Liver (tissue), 9 donors: ENCODE measurements around the gene HMGCL. TPM values are rescaled to one million over a fixed set of nuclear protein-coding genes. Genes with fewer than 3 reads are reported as not detected.

Experiments used
- DNase-seq: peaks from one replicate; pipeline ENCODE4 v3.0.0-alpha.2; 2017; ENCODE audit warnings: low spot score
- H3K27ac ChIP-seq, 2 donors: one replicate each; pipeline ENCODE4 v1.7.0; 2013; ENCODE audit warnings: inconsistent platforms in 2 of 2, low read length in 2 of 2, control low read depth in 1 of 2, low read depth in 1 of 2, mild to moderate bottlenecking in 1 of 2
- H3K27me3 ChIP-seq, 4 donors: one replicate each; pipeline versions ENCODE4 v1.6.1 to v1.7.0; 2013; ENCODE audit warnings: low read length in 3 of 4, inconsistent platforms in 1 of 4, mild to moderate bottlenecking in 1 of 4, moderate library complexity in 1 of 4; ENCODE audit not compliant: control insufficient read depth in 4 of 4, insufficient read depth in 4 of 4
- H3K36me3 ChIP-seq, 4 donors: one replicate each; pipeline versions ENCODE4 v1.6.1 to v1.7.0; 2013; ENCODE audit warnings: low read length in 3 of 4, mild to moderate bottlenecking in 3 of 4, low read depth in 1 of 4, moderate library complexity in 1 of 4; ENCODE audit not compliant: control insufficient read depth in 4 of 4, insufficient read depth in 3 of 4
- H3K4me1 ChIP-seq, 4 donors: one replicate each; pipeline versions ENCODE4 v1.6.1 to v1.7.0; 2013; ENCODE audit warnings: low read length in 3 of 4, mild to moderate bottlenecking in 3 of 4, moderate library complexity in 1 of 4; ENCODE audit not compliant: control insufficient read depth in 4 of 4, insufficient read depth in 4 of 4
- H3K4me3 ChIP-seq, 3 donors: one replicate each; pipeline versions ENCODE4 v1.6.1 to v1.7.0; 2013; ENCODE audit warnings: low read length in 3 of 3, control low read depth in 1 of 3, low read depth in 1 of 3, mild to moderate bottlenecking in 1 of 3
- H3K9ac ChIP-seq, 2 donors: one replicate each; pipeline ENCODE4 v1.7.0; 2013; ENCODE audit warnings: low read length in 2 of 2, mild to moderate bottlenecking in 2 of 2, moderate library complexity in 2 of 2, control low read depth in 1 of 2, low read depth in 1 of 2
- H3K9me3 ChIP-seq, 4 donors: one replicate each; pipeline versions ENCODE4 v1.6.1 to v1.7.0; 2013; ENCODE audit warnings: low read length in 3 of 4; ENCODE audit not compliant: control insufficient read depth in 4 of 4
- EGR1 ChIP-seq, 2 donors: IDR thresholded peaks; 2 replicates each; pipeline ENCODE4 v1.6.1; 2016 to 2018; ENCODE audit warnings: antibody characterized with exemption in 2 of 2, low read depth in 2 of 2
- FOXA1 ChIP-seq: IDR thresholded peaks from 2 replicates; pipeline ENCODE4 v1.6.1; 2016; ENCODE audit warnings: antibody characterized with exemption
- FOXA2 ChIP-seq: IDR thresholded peaks from 2 replicates; pipeline ENCODE4 v1.6.1; 2016; ENCODE audit warnings: antibody characterized with exemption
- GABPA ChIP-seq, 2 donors: IDR thresholded peaks in 1 of 2; conservative IDR thresholded peaks in 1 of 2; 2 replicates each; pipeline ENCODE4 v1.6.1; 2016; ENCODE audit warnings: antibody characterized with exemption in 2 of 2, mild to moderate bottlenecking in 1 of 2, moderate library complexity in 1 of 2
- HNF4A ChIP-seq, 2 donors: conservative IDR thresholded peaks; 2 replicates each; pipeline ENCODE4 v1.6.1; 2016; ENCODE audit warnings: antibody characterized with exemption in 2 of 2, mild to moderate bottlenecking in 2 of 2
- HNF4G ChIP-seq: IDR thresholded peaks from 2 replicates; pipeline ENCODE4 v1.6.1; 2016; ENCODE audit warnings: antibody characterized with exemption
- JUND ChIP-seq, 2 donors: IDR thresholded peaks; 2 replicates each; pipeline ENCODE4 v1.6.1; 2016; ENCODE audit warnings: antibody characterized with exemption in 2 of 2
- NR2F2 ChIP-seq: IDR thresholded peaks from 2 replicates; pipeline ENCODE4 v1.6.1; 2016; ENCODE audit warnings: antibody characterized with exemption
- RAD21 ChIP-seq, 2 donors: IDR thresholded peaks; 2 replicates each; pipeline ENCODE4 v1.6.1; 2016; ENCODE audit warnings: antibody characterized with exemption in 2 of 2, mild to moderate bottlenecking in 2 of 2
- RXRA ChIP-seq, 2 donors: IDR thresholded peaks; 2 replicates each; pipeline ENCODE4 v1.6.1; 2017 to 2018; ENCODE audit warnings: antibody characterized with exemption in 2 of 2, mild to moderate bottlenecking in 1 of 2
- SP1 ChIP-seq: IDR thresholded peaks from 2 replicates; pipeline ENCODE4 v1.6.1; 2018; ENCODE audit warnings: antibody characterized with exemption, mild to moderate bottlenecking
- TAF1 ChIP-seq: conservative IDR thresholded peaks from 2 replicates; pipeline ENCODE4 v1.6.1; 2016; ENCODE audit warnings: antibody characterized with exemption, mild to moderate bottlenecking
- YY1 ChIP-seq: IDR thresholded peaks from 2 replicates; pipeline ENCODE4 v1.6.1; 2016; ENCODE audit warnings: antibody characterized with exemption, mild to moderate bottlenecking
- WGBS: extraction: QIAGEN DNeasy Blood & Tissue Kit; methylation state at CpG from one replicate; pipeline ENCODE4 v1.1.7; 2013; 5-methylcytosine and 5-hydroxymethylcytosine counted together
- polyA plus RNA-seq, 2 donors: library from polyadenylated mRNA; stranded (reverse) in 1 of 2; unstranded in 1 of 2; fragments of 200-250 nt in 1 of 2; fragments of >200 nt in 1 of 2; fragmentation: Nextera tagmentation in 1 of 2; extraction: Ambion mirVana in 1 of 2; gene quantifications; one replicate each; pipeline versions ENCODE4 v1.2.1 to v1.2.3, GENCODE V29; 2013 to 2015
- total RNA-seq, 2 donors: library from RNA; depleted of rRNA; stranded (reverse); fragments of >200 nt; gene quantifications; one replicate each; pipeline ENCODE4 v1.2.3, GENCODE V29; 2014
- TF ChIP-seq, protein P1 (sequence below): fragments of 150-350 bp; IDR thresholded peaks from 2 replicates; pipeline ENCODE4 v1.5.1; 2017; ENCODE audit warnings: improper control_type of control experiment, low read depth, low read length; ENCODE audit not compliant: missing input control
- TF ChIP-seq, protein P2 (sequence below): IDR thresholded peaks from 2 replicates; pipeline ENCODE4 v1.6.1; 2016; ENCODE audit warnings: antibody characterized with exemption
- TF ChIP-seq, protein P3 (sequence below): IDR thresholded peaks from 2 replicates; pipeline ENCODE4 v1.6.1; 2016; ENCODE audit warnings: antibody characterized with exemption, mild to moderate bottlenecking
- TF ChIP-seq, protein P4 (sequence below): IDR thresholded peaks from 2 replicates; pipeline ENCODE4 v1.6.1; 2016; ENCODE audit warnings: antibody characterized with exemption
- TF ChIP-seq, protein P5 (sequence below): IDR thresholded peaks from 2 replicates; pipeline ENCODE4 v1.6.1; 2016; ENCODE audit warnings: antibody characterized with exemption
- donor health status: healthy.
- donor health status: healthy.
- donor health status: healthy.
- donor health status: healthy.
- donor health status: healthy.

Gene HMGCL
- total and polyA plus RNA-seq, 4 donors, result 68.2 to 198 (median 149) TPM

DNA sequence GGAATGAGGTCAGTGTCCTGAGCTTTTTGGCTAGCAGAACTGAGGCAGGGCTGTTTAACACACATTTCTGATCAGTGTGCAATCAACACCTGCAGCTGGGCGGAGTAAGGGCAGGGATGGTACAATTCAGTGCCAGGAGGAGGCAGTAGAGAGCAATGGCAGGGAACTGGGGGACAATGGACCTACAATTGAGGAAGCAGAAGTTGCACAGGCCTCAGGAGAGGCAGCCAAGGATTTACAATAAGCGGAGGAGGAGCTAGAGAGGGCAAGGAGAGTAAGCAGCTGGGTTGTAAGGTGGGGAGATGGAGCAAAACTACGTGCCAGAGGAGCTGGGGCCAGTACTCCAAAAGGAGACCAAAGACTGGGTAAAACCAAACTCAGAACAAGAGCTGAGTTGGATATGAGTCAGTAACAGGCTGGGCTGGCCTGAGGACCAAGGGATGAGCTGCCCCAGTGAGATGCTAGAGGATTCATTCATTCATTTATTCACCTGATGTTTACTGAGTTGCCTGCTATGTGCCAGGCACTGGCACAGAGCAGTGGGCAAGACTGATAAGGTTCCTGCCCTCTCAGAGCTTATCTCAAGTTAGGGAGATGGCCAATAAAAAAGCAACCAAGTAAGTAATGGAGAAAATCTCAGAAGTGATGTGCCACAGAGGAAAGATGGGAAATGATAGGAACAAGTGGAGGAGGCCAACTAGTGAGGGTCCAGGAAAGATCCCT is 14.2 kb downstream of the HMGCL start:
- Histone ChIP-seq H3K4me3 (no peak overlapping the region), H3K27me3 (no peaks in the 10 kb centered on the region), H3K36me3 (peaks cover 4 to 41% (median 31%) of the 10 kb centered on the region in 4 donors), H3K9me3 (no peaks in the 10 kb centered on the region), H3K9ac (no peak overlapping the region), H3K4me1 (peaks cover 0 to 20% (median 16%) of the 10 kb centered on the region in 4 donors), H3K27ac (no peak overlapping the region)
- TF ChIP-seq EGR1 (IDR thresholded peaks at IDR 0.05; ENCODE audit: low read depth in 2 of 2), result no peak
- TF ChIP-seq TAF1, result no peak
- peak; percentile 71 to 84 for TF ChIP-seq RAD21 (IDR thresholded peaks at IDR 0.05)
- TF ChIP-seq NR2F2, result no peak
- TF ChIP-seq HNF4A (conservative IDR thresholded peaks at IDR 0.05), result no peak
- TF ChIP-seq, protein P1, sequence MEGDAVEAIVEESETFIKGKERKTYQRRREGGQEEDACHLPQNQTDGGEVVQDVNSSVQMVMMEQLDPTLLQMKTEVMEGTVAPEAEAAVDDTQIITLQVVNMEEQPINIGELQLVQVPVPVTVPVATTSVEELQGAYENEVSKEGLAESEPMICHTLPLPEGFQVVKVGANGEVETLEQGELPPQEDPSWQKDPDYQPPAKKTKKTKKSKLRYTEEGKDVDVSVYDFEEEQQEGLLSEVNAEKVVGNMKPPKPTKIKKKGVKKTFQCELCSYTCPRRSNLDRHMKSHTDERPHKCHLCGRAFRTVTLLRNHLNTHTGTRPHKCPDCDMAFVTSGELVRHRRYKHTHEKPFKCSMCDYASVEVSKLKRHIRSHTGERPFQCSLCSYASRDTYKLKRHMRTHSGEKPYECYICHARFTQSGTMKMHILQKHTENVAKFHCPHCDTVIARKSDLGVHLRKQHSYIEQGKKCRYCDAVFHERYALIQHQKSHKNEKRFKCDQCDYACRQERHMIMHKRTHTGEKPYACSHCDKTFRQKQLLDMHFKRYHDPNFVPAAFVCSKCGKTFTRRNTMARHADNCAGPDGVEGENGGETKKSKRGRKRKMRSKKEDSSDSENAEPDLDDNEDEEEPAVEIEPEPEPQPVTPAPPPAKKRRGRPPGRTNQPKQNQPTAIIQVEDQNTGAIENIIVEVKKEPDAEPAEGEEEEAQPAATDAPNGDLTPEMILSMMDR, result peak; percentile 48
- DNase-seq, result peak; percentile 74
- WGBS, result 78% methylated on average over 3 of the region's 3 CpGs

DNA sequence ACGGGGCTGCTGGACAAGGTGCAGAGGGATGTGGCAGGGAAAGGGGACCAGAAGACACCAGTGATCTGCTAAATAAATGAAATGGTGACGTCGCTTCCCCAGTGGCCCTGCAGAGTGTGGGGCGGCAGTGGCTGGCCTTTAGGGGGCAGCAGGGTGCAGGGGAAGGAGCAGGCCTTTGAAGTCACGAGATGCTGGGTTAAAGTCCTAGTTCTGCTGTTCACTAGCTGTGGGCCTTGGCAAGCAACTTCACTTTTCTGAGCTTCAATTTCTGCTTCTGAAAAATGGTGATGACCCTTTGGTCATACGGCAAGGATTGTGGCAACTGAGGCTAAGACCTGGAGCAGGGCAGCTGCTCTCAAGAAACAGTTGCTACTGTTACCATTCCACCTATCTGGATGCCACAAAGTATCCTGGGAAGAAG is 15.5 kb downstream of the HMGCL start:
- DNase-seq, result peak; percentile 88
- no peak overlapping the region for H3K4me3 ChIP-seq
- peaks cover 0 to 25% (median 20%) of the 10 kb centered on the region in 4 donors for H3K4me1 ChIP-seq
- peak overlapping the region; percentile 10 to 66 for H3K27ac ChIP-seq
- 20% methylated on average over 6 of the region's 6 CpGs for WGBS
- no peak overlapping the region for H3K9ac ChIP-seq
- H3K9me3 ChIP-seq, result no peaks in the 10 kb centered on the region
- peaks cover 4 to 38% (median 25%) of the 10 kb centered on the region in 4 donors for H3K36me3 ChIP-seq
- TF ChIP-seq EGR1 (IDR thresholded peaks at IDR 0.05; ENCODE audit: low read depth in 2 of 2), result no peak
- peak; percentile 15 for TF ChIP-seq FOXA2
- no peak for TF ChIP-seq GABPA (IDR thresholded peaks at IDR 0.05 in 1 of 2, conservative IDR thresholded peaks at IDR 0.05 in 1 of 2)
- TF ChIP-seq FOXA1, result no peak
- no peak for TF ChIP-seq TAF1
- peak; percentile 91 for TF ChIP-seq HNF4G
- TF ChIP-seq, protein P2, sequence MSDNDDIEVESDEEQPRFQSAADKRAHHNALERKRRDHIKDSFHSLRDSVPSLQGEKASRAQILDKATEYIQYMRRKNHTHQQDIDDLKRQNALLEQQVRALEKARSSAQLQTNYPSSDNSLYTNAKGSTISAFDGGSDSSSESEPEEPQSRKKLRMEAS, result no peak
- TF ChIP-seq YY1, result peak; percentile 52
- TF ChIP-seq SP1, result peak; percentile 70
- TF ChIP-seq, protein P3, sequence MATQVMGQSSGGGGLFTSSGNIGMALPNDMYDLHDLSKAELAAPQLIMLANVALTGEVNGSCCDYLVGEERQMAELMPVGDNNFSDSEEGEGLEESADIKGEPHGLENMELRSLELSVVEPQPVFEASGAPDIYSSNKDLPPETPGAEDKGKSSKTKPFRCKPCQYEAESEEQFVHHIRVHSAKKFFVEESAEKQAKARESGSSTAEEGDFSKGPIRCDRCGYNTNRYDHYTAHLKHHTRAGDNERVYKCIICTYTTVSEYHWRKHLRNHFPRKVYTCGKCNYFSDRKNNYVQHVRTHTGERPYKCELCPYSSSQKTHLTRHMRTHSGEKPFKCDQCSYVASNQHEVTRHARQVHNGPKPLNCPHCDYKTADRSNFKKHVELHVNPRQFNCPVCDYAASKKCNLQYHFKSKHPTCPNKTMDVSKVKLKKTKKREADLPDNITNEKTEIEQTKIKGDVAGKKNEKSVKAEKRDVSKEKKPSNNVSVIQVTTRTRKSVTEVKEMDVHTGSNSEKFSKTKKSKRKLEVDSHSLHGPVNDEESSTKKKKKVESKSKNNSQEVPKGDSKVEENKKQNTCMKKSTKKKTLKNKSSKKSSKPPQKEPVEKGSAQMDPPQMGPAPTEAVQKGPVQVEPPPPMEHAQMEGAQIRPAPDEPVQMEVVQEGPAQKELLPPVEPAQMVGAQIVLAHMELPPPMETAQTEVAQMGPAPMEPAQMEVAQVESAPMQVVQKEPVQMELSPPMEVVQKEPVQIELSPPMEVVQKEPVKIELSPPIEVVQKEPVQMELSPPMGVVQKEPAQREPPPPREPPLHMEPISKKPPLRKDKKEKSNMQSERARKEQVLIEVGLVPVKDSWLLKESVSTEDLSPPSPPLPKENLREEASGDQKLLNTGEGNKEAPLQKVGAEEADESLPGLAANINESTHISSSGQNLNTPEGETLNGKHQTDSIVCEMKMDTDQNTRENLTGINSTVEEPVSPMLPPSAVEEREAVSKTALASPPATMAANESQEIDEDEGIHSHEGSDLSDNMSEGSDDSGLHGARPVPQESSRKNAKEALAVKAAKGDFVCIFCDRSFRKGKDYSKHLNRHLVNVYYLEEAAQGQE, result peak; percentile 34
- TF ChIP-seq, protein P4, sequence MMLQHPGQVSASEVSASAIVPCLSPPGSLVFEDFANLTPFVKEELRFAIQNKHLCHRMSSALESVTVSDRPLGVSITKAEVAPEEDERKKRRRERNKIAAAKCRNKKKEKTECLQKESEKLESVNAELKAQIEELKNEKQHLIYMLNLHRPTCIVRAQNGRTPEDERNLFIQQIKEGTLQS, result no peak
- peak; percentile 93 to 96 for TF ChIP-seq HNF4A (conservative IDR thresholded peaks at IDR 0.05)
- TF ChIP-seq, protein P1, result peak; percentile 93
- peak; percentile 48 to 59 for TF ChIP-seq JUND (IDR thresholded peaks at IDR 0.05)
- TF ChIP-seq RXRA (IDR thresholded peaks at IDR 0.05), result peak; percentile 62 to 84
- TF ChIP-seq, protein P5, sequence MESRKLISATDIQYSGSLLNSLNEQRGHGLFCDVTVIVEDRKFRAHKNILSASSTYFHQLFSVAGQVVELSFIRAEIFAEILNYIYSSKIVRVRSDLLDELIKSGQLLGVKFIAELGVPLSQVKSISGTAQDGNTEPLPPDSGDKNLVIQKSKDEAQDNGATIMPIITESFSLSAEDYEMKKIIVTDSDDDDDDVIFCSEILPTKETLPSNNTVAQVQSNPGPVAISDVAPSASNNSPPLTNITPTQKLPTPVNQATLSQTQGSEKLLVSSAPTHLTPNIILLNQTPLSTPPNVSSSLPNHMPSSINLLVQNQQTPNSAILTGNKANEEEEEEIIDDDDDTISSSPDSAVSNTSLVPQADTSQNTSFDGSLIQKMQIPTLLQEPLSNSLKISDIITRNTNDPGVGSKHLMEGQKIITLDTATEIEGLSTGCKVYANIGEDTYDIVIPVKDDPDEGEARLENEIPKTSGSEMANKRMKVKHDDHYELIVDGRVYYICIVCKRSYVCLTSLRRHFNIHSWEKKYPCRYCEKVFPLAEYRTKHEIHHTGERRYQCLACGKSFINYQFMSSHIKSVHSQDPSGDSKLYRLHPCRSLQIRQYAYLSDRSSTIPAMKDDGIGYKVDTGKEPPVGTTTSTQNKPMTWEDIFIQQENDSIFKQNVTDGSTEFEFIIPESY, result no peak
- peak; percentile 90 to 97 for TF ChIP-seq RAD21 (IDR thresholded peaks at IDR 0.05)
- TF ChIP-seq NR2F2, result peak; percentile 57
- no peaks in the 10 kb centered on the region for H3K27me3 ChIP-seq
